OCI-LY7 (cell line): ENCODE measurements around the gene PHACTR1. TPM values are rescaled to one million over a fixed set of nuclear protein-coding genes. Genes with fewer than 3 reads are reported as not detected.

Experiments used
- BruUV-seq: library from RNA; stranded (reverse); fragments of 400-500 nt; replicated peaks from 2 replicates; lab custom pipeline; 2021; lab: Mats Ljungman, UMichigan
- CTCF ChIA-PET: fragments of 300-600 bp; sonication (Branson Sonifier 250); formaldehyde crosslinking; loops from one replicate; lab custom pipeline; 2022; ENCODE audit warnings: antibody characterized with exemption; ENCODE audit not compliant: unreplicated experiment; lab: Charles Lee
- POLR2A ChIA-PET: fragments of 300-600 bp; sonication (Branson Sonifier 250); formaldehyde crosslinking; loops from one replicate; lab custom pipeline; 2022; ENCODE audit warnings: antibody characterized with exemption; lab: Charles Lee
- DNase-seq: peaks from one replicate; pipeline ENCODE4 v3.0.0-alpha.2; 2015; ENCODE audit warnings: low spot score
- H2AFZ ChIP-seq: fragments of 200-600 bp; sonication (generic), shearing (Covaris generic); 2 replicates; pipeline ENCODE4 v1.6.1; 2014; ENCODE audit warnings: mild to moderate bottlenecking, antibody characterized with exemption, low read length, moderate library complexity
- H3K27ac ChIP-seq: fragments of 200-600 bp; sonication (generic); 2 replicates; pipeline ENCODE4 v1.5.1; 2014; ENCODE audit warnings: mixed run types, low read depth, mild to moderate bottlenecking, moderate library complexity, low read length, inconsistent platforms; ENCODE audit not compliant: poor library complexity, severe bottlenecking
- H3K36me3 ChIP-seq: fragments of 200-600 bp; sonication (generic); 2 replicates; pipeline ENCODE4 v1.6.1; 2014; ENCODE audit warnings: mild to moderate bottlenecking, antibody characterized with exemption, low read length, moderate library complexity, mixed read lengths; ENCODE audit not compliant: insufficient read depth
- H3K4me1 ChIP-seq: fragments of 200-600 bp; sonication (generic); 2 replicates; pipeline ENCODE4 v1.5.1; 2014; ENCODE audit warnings: mild to moderate bottlenecking, low read length; ENCODE audit not compliant: insufficient read depth, poor library complexity, severe bottlenecking
- H3K4me2 ChIP-seq: fragments of 200-600 bp; sonication (generic); 2 replicates; pipeline ENCODE4 v1.6.1; 2014; ENCODE audit warnings: mild to moderate bottlenecking, low read length
- H3K4me3 ChIP-seq: fragments of 200-600 bp; sonication (generic); 2 replicates; pipeline ENCODE4 v1.5.1; 2014; ENCODE audit warnings: mild to moderate bottlenecking, low read depth, low read length; ENCODE audit not compliant: poor library complexity, severe bottlenecking
- H3K79me2 ChIP-seq: fragments of 200-600 bp; sonication (generic); 2 replicates; pipeline ENCODE4 v1.6.1; 2016; ENCODE audit warnings: low read depth, mild to moderate bottlenecking, low read length, moderate library complexity, mixed read lengths; ENCODE audit not compliant: insufficient read depth
- H3K9me2 ChIP-seq: fragments of 200-600 bp; sonication (generic); 2 replicates; pipeline ENCODE4 v1.6.1; 2016; ENCODE audit warnings: mild to moderate bottlenecking, low read length, mixed read lengths; ENCODE audit not compliant: insufficient read depth
- H3K9me3 ChIP-seq: fragments of 200-600 bp; sonication (generic); 2 replicates; pipeline ENCODE4 v1.6.1; 2014; ENCODE audit warnings: mild to moderate bottlenecking, mixed run types, low read length, mixed read lengths
- H4K20me1 ChIP-seq: fragments of 200-600 bp; sonication (generic); 2 replicates; pipeline ENCODE4 v1.6.1; 2014; ENCODE audit warnings: mild to moderate bottlenecking, antibody characterized with exemption, low read length, moderate library complexity, mixed read lengths; ENCODE audit not compliant: insufficient read depth
- EZH2phosphoT487 ChIP-seq: fragments of 200-600 bp; sonication (generic); IDR thresholded peaks from 2 replicates; pipeline ENCODE4 v1.6.1; 2018; ENCODE audit warnings: low read depth, borderline replicate concordance, mild to moderate bottlenecking, mixed run types, antibody characterized with exemption, low read length, moderate library complexity, mixed read lengths
- intact Hi-C: fragments of 100-400 bp; cut with micrococcal nuclease; formaldehyde crosslinking; loops from one replicate; pipeline ENCODE4 v1.10.0; 2022; ENCODE audit not compliant: unreplicated experiment
- total RNA-seq, 2 experiments: library from RNA; depleted of rRNA in 1 of 2; stranded (reverse); fragments of >200 nt in 1 of 2; shearing (Covaris generic) in 1 of 2; gene quantifications; 2 replicates each; pipeline ENCODE4 v1.2.3, GENCODE V29; 2014 to 2022
- TF ChIP-seq, protein P1 (sequence below): fragments of 200-600 bp; sonication (generic); conservative IDR thresholded peaks from 2 replicates; pipeline ENCODE4 v1.5.1; 2014; ENCODE audit warnings: mild to moderate bottlenecking, antibody characterized with exemption, low read length, moderate library complexity, mixed read lengths

Gene PHACTR1
- total RNA-seq, 2 experiments from 2014 or later: 25.1 to 46.6 TPM

GRCh38 chr6:13077117-13077516 is 360.6 kb downstream of the PHACTR1 start:
- ChIA-PET POLR2A (no interaction called here), CTCF (no interaction called here)
- Histone ChIP-seq H3K9me3 (no peaks in the 10 kb centered on the region), H3K36me3 (no peaks in the 10 kb centered on the region), H3K79me2 (no peaks in the 10 kb centered on the region), H3K4me2 (no peak overlapping the region), H3K4me1 (no peaks in the 10 kb centered on the region), H2AFZ (no peak overlapping the region), H3K4me3 (no peak overlapping the region), H3K27ac (no peak overlapping the region), H3K9me2 (no peaks in the 10 kb centered on the region), H4K20me1 (no peaks in the 10 kb centered on the region)
- DNase-seq: no peak
- no TSS peak for BruUV-seq
- intact Hi-C loops: no loop called here
- TF ChIP-seq EZH2phosphoT487: no peak
- TF ChIP-seq, protein P1, sequence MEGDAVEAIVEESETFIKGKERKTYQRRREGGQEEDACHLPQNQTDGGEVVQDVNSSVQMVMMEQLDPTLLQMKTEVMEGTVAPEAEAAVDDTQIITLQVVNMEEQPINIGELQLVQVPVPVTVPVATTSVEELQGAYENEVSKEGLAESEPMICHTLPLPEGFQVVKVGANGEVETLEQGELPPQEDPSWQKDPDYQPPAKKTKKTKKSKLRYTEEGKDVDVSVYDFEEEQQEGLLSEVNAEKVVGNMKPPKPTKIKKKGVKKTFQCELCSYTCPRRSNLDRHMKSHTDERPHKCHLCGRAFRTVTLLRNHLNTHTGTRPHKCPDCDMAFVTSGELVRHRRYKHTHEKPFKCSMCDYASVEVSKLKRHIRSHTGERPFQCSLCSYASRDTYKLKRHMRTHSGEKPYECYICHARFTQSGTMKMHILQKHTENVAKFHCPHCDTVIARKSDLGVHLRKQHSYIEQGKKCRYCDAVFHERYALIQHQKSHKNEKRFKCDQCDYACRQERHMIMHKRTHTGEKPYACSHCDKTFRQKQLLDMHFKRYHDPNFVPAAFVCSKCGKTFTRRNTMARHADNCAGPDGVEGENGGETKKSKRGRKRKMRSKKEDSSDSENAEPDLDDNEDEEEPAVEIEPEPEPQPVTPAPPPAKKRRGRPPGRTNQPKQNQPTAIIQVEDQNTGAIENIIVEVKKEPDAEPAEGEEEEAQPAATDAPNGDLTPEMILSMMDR: no peak

GRCh38 chr6:13079096-13079723 is 362.6 kb downstream of the PHACTR1 start:
- no peak for TF ChIP-seq EZH2phosphoT487
- TF ChIP-seq, protein P1: no peak
- Histone ChIP-seq H3K4me1 (no peaks in the 10 kb centered on the region), H3K9me2 (no peaks in the 10 kb centered on the region), H3K4me2 (no peak overlapping the region), H4K20me1 (no peaks in the 10 kb centered on the region), H3K4me3 (no peak overlapping the region), H2AFZ (no peak overlapping the region), H3K27ac (no peak overlapping the region), H3K9me3 (no peaks in the 10 kb centered on the region), H3K36me3 (no peaks in the 10 kb centered on the region), H3K79me2 (no peaks in the 10 kb centered on the region)
- no TSS peak for BruUV-seq
- intact Hi-C loops: no loop called here
- ChIA-PET POLR2A (interaction anchor here (1.4 kb wide), 1 partner anchor 12 kb away, joined by 4 read pairs; no protein-coding TSS in a partner anchor), CTCF (no interaction called here)
- no peak for DNase-seq

DNA sequence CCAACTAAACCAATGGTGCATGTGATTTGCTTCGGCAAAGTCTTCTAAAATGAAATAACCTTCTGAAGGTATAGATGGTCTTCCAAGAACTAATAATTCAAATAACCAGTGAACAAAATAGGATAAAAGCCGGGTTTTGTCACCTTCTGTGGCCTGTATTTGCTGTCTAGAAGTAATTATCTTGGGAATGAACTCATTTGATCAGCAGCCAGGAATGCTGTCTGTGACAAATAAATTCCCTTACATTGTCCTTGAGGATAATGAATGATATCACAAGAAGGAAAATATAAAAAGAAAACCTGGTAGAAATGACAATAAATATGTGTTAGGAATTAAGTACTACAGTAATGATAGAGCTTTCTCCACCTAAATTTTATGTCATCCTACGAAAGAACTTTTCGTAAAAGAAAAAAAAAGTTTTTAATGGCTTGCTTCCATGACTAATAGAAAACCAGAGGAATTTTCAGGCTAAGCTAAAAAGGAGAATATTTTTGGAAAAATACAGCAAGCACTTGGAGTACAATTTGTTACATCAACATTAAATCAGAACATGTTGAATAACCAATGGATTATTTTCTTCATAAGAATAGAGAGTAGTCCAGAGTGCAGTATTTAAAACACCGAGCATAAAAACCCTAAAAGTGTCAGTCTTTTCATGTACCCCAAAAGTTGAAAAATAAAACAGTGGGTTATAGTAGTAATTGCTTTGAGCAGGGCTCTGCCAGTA is 364.1 kb downstream of the PHACTR1 start:
- Histone ChIP-seq H3K9me2 (no peaks in the 10 kb centered on the region), H3K27ac (no peak overlapping the region), H3K9me3 (no peaks in the 10 kb centered on the region), H3K79me2 (no peaks in the 10 kb centered on the region), H3K4me3 (no peak overlapping the region), H4K20me1 (no peaks in the 10 kb centered on the region), H3K36me3 (no peaks in the 10 kb centered on the region), H2AFZ (no peak overlapping the region), H3K4me2 (no peak overlapping the region), H3K4me1 (no peaks in the 10 kb centered on the region)
- TF ChIP-seq EZH2phosphoT487: no peak
- TF ChIP-seq, protein P1: no peak
- intact Hi-C loops: no loop called here
- ChIA-PET POLR2A (interaction anchor here (0.6 kb wide), 1 partner anchor 301 kb away, joined by 4 read pairs; no protein-coding TSS in a partner anchor), CTCF (no interaction called here)
- no TSS peak for BruUV-seq
- no peak for DNase-seq
